HG02588 (cell line): ENCODE data around the gene ZNF140.

ENCODE experiments used
- ATAC-seq: cut with Tn5 transposase; IDR thresholded peaks from one replicate; pipeline ENCODE4 v1.9.1; 2021; ENCODE audit warnings: mild to moderate bottlenecking, moderate library complexity; ENCODE audit not compliant: unreplicated experiment

ZNF140 gene

DNA sequence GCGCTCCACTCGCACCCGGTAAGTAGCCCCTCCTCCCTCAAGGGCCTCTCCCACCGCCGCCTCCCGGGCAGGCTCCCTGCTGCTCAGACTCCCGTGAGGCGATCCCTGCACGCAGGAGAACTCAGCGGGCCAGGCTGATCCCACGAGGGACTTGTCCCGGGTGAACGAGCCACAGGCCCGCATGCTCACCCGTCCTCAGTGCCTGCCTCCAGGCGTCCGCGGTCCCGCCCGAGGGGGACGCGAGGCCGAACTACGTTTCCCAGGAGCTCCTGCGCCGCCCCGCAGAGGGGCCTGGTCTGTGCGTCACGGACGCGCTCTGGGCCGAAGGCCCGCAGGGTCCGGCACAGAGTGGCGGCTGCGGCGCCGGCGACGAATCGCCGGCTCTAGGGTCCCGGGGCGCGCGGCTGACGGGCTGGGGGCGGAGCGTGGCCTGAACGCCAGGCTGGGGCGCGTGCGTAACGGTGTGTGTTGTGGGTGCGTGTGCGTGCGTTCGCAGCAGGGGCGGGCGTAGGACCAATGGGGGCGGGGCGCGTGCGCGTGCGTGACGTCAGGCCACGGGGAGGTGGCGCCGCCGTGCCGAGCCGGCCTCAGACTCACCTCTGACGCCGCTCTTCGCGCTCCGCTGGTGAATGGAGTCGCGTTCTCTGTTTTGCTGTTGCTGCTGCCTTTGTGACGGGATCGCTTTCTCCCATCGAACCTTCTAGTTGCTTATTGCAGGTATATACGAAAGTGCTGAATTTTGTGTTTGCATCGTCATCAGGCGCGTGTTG lies 49.5 kb downstream of the ZNF140 start, which contains the start of the genes ZNF10 and ZNF891:
ZNF10 (plus strand) TSS at position 590 of the 770 bp plus-strand sequence. CDS start 13,866 bp downstream, outside the sequence.
ZNF891 (minus strand) TSS at position 237 of the 770 bp plus-strand sequence. CDS start 8,356 bp downstream, outside the sequence.
- ATAC-seq: peak; percentile 90

DNA sequence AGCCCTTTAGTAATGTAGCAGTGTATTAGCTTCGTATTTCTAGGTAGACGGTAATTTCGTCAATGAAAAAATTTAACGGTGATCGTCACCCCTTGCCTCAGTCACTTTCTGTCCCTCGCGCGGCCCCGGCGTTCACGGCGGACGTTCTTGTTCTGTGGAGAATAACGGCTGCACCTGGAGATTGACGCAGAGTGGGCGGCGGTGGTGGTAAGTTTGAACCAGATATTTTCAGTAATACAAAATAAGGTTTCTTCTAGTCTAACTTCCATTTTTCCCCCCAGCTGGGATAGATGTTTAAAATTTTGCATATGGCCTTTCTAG lies 50.0 kb downstream of the ZNF140 start:
- peak; percentile 6 for ATAC-seq

DNA sequence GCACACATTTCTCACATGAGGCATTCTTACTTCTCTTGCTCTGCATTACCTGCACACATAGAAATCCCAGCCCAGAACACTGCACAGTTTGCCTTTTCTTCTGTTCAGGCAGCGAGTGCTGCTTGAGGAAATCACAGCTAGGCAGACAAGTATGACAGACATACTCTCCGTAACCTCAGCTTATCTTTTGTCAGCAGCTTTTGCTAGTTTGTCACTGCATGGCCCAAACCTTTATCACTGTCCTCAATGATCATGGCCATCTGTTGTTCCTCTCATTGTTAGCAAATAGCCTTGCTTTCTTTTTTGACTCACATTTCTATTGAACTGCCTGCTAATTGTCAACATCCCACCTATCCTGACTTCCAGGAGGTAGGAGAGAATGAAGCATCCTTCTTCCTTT lies 55.0 kb downstream of the ZNF140 start:
- no peak for ATAC-seq

DNA sequence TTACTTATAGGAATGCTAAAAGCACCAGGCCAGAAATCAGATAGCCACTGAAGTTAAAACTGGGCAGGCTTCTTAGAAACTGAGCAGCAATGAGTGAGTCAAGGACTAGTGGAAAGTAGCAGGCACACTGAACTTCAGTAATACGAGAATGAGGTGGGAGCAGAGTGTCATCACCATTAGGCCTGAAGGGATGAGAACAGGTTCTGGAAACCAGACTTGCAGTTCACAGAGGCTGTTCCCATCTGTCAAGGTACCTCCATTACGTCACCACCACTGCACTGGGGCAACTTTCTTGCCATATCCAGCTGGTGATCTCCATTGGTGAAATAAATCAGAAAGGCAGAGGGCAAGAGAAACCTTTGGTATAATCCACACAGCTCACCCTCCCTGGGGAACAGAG lies 65.3 kb downstream of the ZNF140 start:
- no peak for ATAC-seq

- no peak for ATAC-seq
Observed at GRCh38 chr12:133156125-133156690, 75.5 kb downstream of the ZNF140 start.
